AG04450 (cell line): ENCODE measurements around the gene NOX3. TPM values are rescaled to one million over a fixed set of nuclear protein-coding genes. Genes with fewer than 3 reads are reported as not detected.

Experiments
- CTCF ChIA-PET: fragments of 300-600, 350-600 bp; formaldehyde crosslinking; extraction: SDS; loops from one replicate; lab custom pipeline; 2022; ENCODE audit warnings: antibody characterized with exemption, inconsistent platforms; lab: Charles Lee
- POLR2A ChIA-PET: fragments of 350-600 bp; formaldehyde crosslinking; extraction: SDS; loops from one replicate; lab custom pipeline; 2021; ENCODE audit warnings: antibody characterized with exemption, inconsistent platforms; lab: Yijun Ruan, JAX
- DNase-seq: peaks from one replicate; pipeline ENCODE4 v3.0.0-alpha.2; 2011; ENCODE audit warnings: low read depth, low spot score
- H3K27ac ChIP-seq: one replicate; pipeline ENCODE4 v1.5.1; 2012; ENCODE audit warnings: low read depth, low read length, control low read depth
- H3K27me3 ChIP-seq: one replicate; pipeline ENCODE4 v1.6.0; 2012; ENCODE audit warnings: low read length; ENCODE audit not compliant: control insufficient read depth, insufficient read depth
- H3K4me3 ChIP-seq: 2 replicates; pipeline ENCODE4 v1.5.1; 2011; ENCODE audit warnings: mild to moderate bottlenecking, low read depth, low read length, control low read depth
- H3K9me3 ChIP-seq: 2 replicates; pipeline ENCODE4 v1.5.1; 2012; ENCODE audit warnings: low read length; ENCODE audit not compliant: control insufficient read depth, insufficient read depth
- CTCF ChIP-seq: IDR thresholded peaks from 2 replicates; pipeline ENCODE4 v1.5.1; 2011; ENCODE audit warnings: low read depth, low read length, control low read depth, inconsistent platforms
- polyA plus RNA-seq: library from polyadenylated mRNA; depleted of rRNA; stranded (reverse); fragments of >200 nt; gene quantifications from 2 replicates; pipeline ENCODE4 v1.2.3, GENCODE V29; 2011

NOX3 gene
- polyA plus RNA-seq, 1 experiment: not detected

GRCh38 chr6:155415953-155416352, 39.7 kb downstream of the NOX3 start:
- no peak for DNase-seq
- Histone ChIP-seq H3K27ac (no peak overlapping the region), H3K4me3 (no peak overlapping the region), H3K9me3 (no peaks in the 10 kb centered on the region), H3K27me3 (no peaks in the 10 kb centered on the region)
- POLR2A ChIA-PET: no interaction called here
- TF ChIP-seq CTCF: no peak
- CTCF ChIA-PET: no interaction called here

- H3K9me3 ChIP-seq: no peaks in the 10 kb centered on the region
- H3K27me3 ChIP-seq: no peaks in the 10 kb centered on the region
- CTCF ChIA-PET: no interaction called here
- TF ChIP-seq CTCF: no peak
- POLR2A ChIA-PET: no interaction called here
- no peak overlapping the region for H3K27ac ChIP-seq
- no peak overlapping the region for H3K4me3 ChIP-seq
- DNase-seq: no peak
Observed at GRCh38 chr6:155414049-155414448, 41.6 kb downstream of the NOX3 start.

GRCh38 chr6:155412335-155412734, 43.3 kb downstream of the NOX3 start:
- Histone ChIP-seq H3K27ac (no peak overlapping the region), H3K9me3 (no peaks in the 10 kb centered on the region), H3K27me3 (no peaks in the 10 kb centered on the region), H3K4me3 (no peak overlapping the region)
- POLR2A ChIA-PET: no interaction called here
- TF ChIP-seq CTCF: no peak
- CTCF ChIA-PET: no interaction called here
- DNase-seq: no peak

GRCh38 chr6:155411154-155412052, 44.2 kb downstream of the NOX3 start:
- DNase-seq: no peak
- CTCF ChIA-PET: interaction anchor here (0.7 kb wide), 1 partner anchor 14 kb away, joined by 3 read pairs; no protein-coding TSS in a partner anchor
- POLR2A ChIA-PET: no interaction called here
- H3K27me3 ChIP-seq: no peaks in the 10 kb centered on the region
- no peak for TF ChIP-seq CTCF
- no peaks in the 10 kb centered on the region for H3K9me3 ChIP-seq
- no peak overlapping the region for H3K4me3 ChIP-seq
- no peak overlapping the region for H3K27ac ChIP-seq

GRCh38 chr6:155409391-155409790, 46.2 kb downstream of the NOX3 start:
- Histone ChIP-seq H3K27ac (no peak overlapping the region), H3K27me3 (no peaks in the 10 kb centered on the region), H3K4me3 (no peak overlapping the region), H3K9me3 (no peaks in the 10 kb centered on the region)
- ChIA-PET CTCF (no interaction called here), POLR2A (no interaction called here)
- DNase-seq: no peak
- no peak for TF ChIP-seq CTCF
